Astrocyte (in vitro differentiated cells and primary cell): ENCODE data around the gene CENPU. TPM values are rescaled to one million over a fixed set of nuclear protein-coding genes. Genes with fewer than 3 reads are reported as not detected.
"Not testable (repeated sequence)": the region's sequence is repeated elsewhere in the genome, so short reads cannot be mapped to it uniquely, and the experiment has no call there.

Experiments
- DNase-seq: peaks from one replicate; pipeline ENCODE4 v3.0.0-alpha.2; 2010; ENCODE audit warnings: low read depth
- FAIRE-seq: peaks from 2 replicates; lab custom pipeline; 2011; peaks lifted over from hg19 to GRCh38; lab: Jason Lieb, UNC
- H2AFZ ChIP-seq: 2 replicates; pipeline ENCODE4 v1.6.0; 2012; ENCODE audit warnings: low read depth, low read length, inconsistent platforms
- H3K27ac ChIP-seq: 2 replicates; pipeline ENCODE4 v1.5.1; 2011; ENCODE audit warnings: low read depth, low read length, inconsistent platforms
- H3K27me3 ChIP-seq: 2 replicates; pipeline ENCODE4 v1.6.0; 2011; ENCODE audit warnings: low read length, inconsistent platforms; ENCODE audit not compliant: insufficient read depth
- H3K36me3 ChIP-seq: 2 replicates; pipeline ENCODE4 v1.5.1; 2011; ENCODE audit warnings: low read length, inconsistent platforms; ENCODE audit not compliant: insufficient read depth
- H3K4me1 ChIP-seq: 2 replicates; pipeline ENCODE4 v1.5.1; 2011; ENCODE audit warnings: low read length, inconsistent platforms; ENCODE audit not compliant: insufficient read depth
- H3K4me2 ChIP-seq: 2 replicates; pipeline ENCODE4 v1.6.0; 2012; ENCODE audit warnings: low read length, inconsistent platforms
- H3K4me3 ChIP-seq: 2 replicates; pipeline ENCODE4 v1.5.1; 2011; ENCODE audit warnings: low read depth, mild to moderate bottlenecking, low read length, inconsistent platforms; ENCODE audit not compliant: insufficient read depth
- H3K79me2 ChIP-seq: 2 replicates; pipeline ENCODE4 v1.6.0; 2012; ENCODE audit warnings: mild to moderate bottlenecking, low read length, inconsistent platforms; ENCODE audit not compliant: insufficient read depth
- H3K9ac ChIP-seq: 2 replicates; pipeline ENCODE4 v1.6.0; 2012; ENCODE audit warnings: mild to moderate bottlenecking, low read length, inconsistent platforms
- H3K9me3 ChIP-seq: 2 replicates; pipeline ENCODE4 v1.5.1; 2012; ENCODE audit warnings: low read depth, mild to moderate bottlenecking, low read length, inconsistent platforms; ENCODE audit not compliant: insufficient read depth
- H4K20me1 ChIP-seq: 2 replicates; pipeline ENCODE4 v1.6.0; 2012; ENCODE audit warnings: low read length, inconsistent platforms; ENCODE audit not compliant: insufficient read depth
- H3K27ac Mint-ChIP-seq: one replicate; pipeline ENCODE4 v1.8.0; 2021; ENCODE audit warnings: mild to moderate bottlenecking, mixed read lengths; ENCODE audit not compliant: unreplicated experiment
- H3K27me3 Mint-ChIP-seq: one replicate; pipeline ENCODE4 v1.8.0; 2021; ENCODE audit warnings: low read depth, mixed read lengths; ENCODE audit not compliant: unreplicated experiment
- H3K36me3 Mint-ChIP-seq: one replicate; pipeline ENCODE4 v1.8.0; 2021; ENCODE audit warnings: low read depth, mixed read lengths; ENCODE audit not compliant: unreplicated experiment
- H3K4me1 Mint-ChIP-seq: one replicate; pipeline ENCODE4 v1.8.0; 2021; ENCODE audit warnings: low read depth, mixed read lengths; ENCODE audit not compliant: unreplicated experiment
- H3K4me3 Mint-ChIP-seq: one replicate; pipeline ENCODE4 v1.8.0; 2021; ENCODE audit warnings: mild to moderate bottlenecking, moderate library complexity, mixed read lengths; ENCODE audit not compliant: unreplicated experiment
- H3K9me3 Mint-ChIP-seq: one replicate; pipeline ENCODE4 v1.8.0; 2021; ENCODE audit warnings: mild to moderate bottlenecking, mixed read lengths; ENCODE audit not compliant: unreplicated experiment
- CTCF ChIP-seq: IDR thresholded peaks from 2 replicates; pipeline ENCODE4 v1.5.1; 2011; ENCODE audit warnings: low read depth, mild to moderate bottlenecking, inconsistent platforms, low read length, moderate library complexity; ENCODE audit not compliant: insufficient read depth
- EZH2 ChIP-seq: IDR thresholded peaks from 2 replicates; pipeline ENCODE4 v1.6.1; 2012; ENCODE audit warnings: mild to moderate bottlenecking, low read length, inconsistent platforms; ENCODE audit not compliant: insufficient read depth
- total RNA-seq: library from RNA; stranded (reverse); gene quantifications from 2 replicates; pipeline ENCODE4 v1.2.1, GENCODE V29; 2021

CENPU gene
- total RNA-seq, 1 donor from 2014 or later, result 6.0 TPM

DNA sequence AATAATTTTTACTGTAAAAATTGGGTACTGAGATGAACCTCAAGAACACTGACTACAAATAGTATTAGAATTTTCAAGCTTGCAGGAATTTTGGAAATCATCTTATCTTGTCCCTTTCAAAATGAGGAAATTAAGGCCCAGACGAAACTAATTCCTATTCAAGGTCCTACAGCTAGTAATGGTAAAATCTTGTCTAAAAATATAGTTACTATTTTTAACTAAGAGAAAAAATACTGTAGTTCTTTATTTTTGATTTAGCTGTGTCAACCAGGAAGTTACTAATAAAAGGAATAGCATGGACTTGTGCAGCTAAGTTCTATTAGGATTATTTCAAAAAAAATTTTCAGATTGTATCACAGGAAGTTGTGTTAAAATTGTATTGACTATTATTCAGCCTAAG, 71.7 kb downstream of the CENPU start:
- Histone ChIP-seq H3K79me2 (no peaks in the 10 kb centered on the region), H4K20me1 (no peaks in the 10 kb centered on the region)

DNA sequence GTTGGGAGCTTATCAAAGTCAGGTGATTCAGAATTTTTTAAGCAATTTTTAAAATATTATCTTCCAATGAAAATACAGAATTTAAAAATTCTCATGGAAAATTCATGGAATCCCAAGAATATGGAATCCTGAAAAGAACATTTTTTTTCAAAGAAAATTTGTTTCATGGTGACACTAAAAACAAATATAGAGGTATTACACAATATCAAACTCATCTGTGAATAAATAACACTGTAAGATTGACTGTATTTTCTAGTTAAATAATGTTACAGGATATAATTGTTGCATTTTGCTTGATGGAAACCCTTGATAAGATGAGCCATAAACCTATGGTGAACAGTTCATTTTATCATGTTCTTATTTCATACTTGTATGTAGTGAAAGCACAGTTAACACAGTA, 72.9 kb downstream of the CENPU start:
- no peaks in the 10 kb centered on the region for H3K36me3 ChIP-seq
- no peak overlapping the region for H3K4me3 Mint-ChIP-seq
- H3K4me3 ChIP-seq, result no peak overlapping the region
- H4K20me1 ChIP-seq, result no peaks in the 10 kb centered on the region
- TF ChIP-seq CTCF (no peak), EZH2 (no peak)
- H3K27ac ChIP-seq, result no peak overlapping the region
- no peak overlapping the region for H3K4me2 ChIP-seq
- no peak overlapping the region for H3K27ac Mint-ChIP-seq
- H3K4me1 Mint-ChIP-seq, result no peaks in the 10 kb centered on the region
- H3K9ac ChIP-seq, result no peak overlapping the region
- FAIRE-seq, result no peak
- H2AFZ ChIP-seq, result no peak overlapping the region
- no peaks in the 10 kb centered on the region for H3K27me3 Mint-ChIP-seq
- DNase-seq, result no peak
- H3K36me3 Mint-ChIP-seq, result peaks cover 3% of the 10 kb centered on the region
- no peaks in the 10 kb centered on the region for H3K9me3 Mint-ChIP-seq
- no peaks in the 10 kb centered on the region for H3K4me1 ChIP-seq
- H3K79me2 ChIP-seq, result no peaks in the 10 kb centered on the region
- no peaks in the 10 kb centered on the region for H3K27me3 ChIP-seq
- no peaks in the 10 kb centered on the region for H3K9me3 ChIP-seq

More for the DNA sequence above, 71.7 kb downstream of the CENPU start:
- H3K4me3 Mint-ChIP-seq, result no peak overlapping the region
- TF ChIP-seq CTCF, result no peak
- TF ChIP-seq EZH2, result no peak
- no peaks in the 10 kb centered on the region for H3K27me3 Mint-ChIP-seq
- Histone ChIP-seq H3K4me1 (no peaks in the 10 kb centered on the region), H3K36me3 (no peaks in the 10 kb centered on the region), H3K9me3 (no peaks in the 10 kb centered on the region), H3K27me3 (no peaks in the 10 kb centered on the region), H3K4me2 (no peak overlapping the region), H3K4me3 (no peak overlapping the region), H3K9ac (no peak overlapping the region), H2AFZ (no peak overlapping the region), H3K27ac (no peak overlapping the region)
- H3K4me1 Mint-ChIP-seq, result no peaks in the 10 kb centered on the region
- FAIRE-seq (no peak), DNase-seq (no peak)
- peaks cover 5% of the 10 kb centered on the region for H3K36me3 Mint-ChIP-seq
- no peak overlapping the region for H3K27ac Mint-ChIP-seq
- H3K9me3 Mint-ChIP-seq, result no peaks in the 10 kb centered on the region

GRCh38 chr4:184657820-184658219, 76.1 kb downstream of the CENPU start:
- not testable (repeated sequence) for H3K4me3 Mint-ChIP-seq, H3K9ac ChIP-seq

More at GRCh38 chr4:184657820-184658219, 76.1 kb downstream of the CENPU start:
- H2AFZ ChIP-seq, H3K9me3 ChIP-seq, H3K36me3 ChIP-seq, H3K4me3 ChIP-seq, H3K9me3 Mint-ChIP-seq, H3K27ac ChIP-seq, H3K27ac Mint-ChIP-seq, H4K20me1 ChIP-seq, H3K4me1 ChIP-seq, FAIRE-seq, DNase-seq, H3K4me2 ChIP-seq, H3K36me3 Mint-ChIP-seq, H3K27me3 Mint-ChIP-seq, H3K4me1 Mint-ChIP-seq, H3K27me3 ChIP-seq, H3K79me2 ChIP-seq: not testable (repeated sequence)
